Body of pancreas (tissue), 4 donors: ENCODE results near the gene SPTA1.

ENCODE experiments used
- POLR2A ChIP-seq, 3 donors: fragments of 450-650 bp; IDR thresholded peaks; one replicate each; pipeline ENCODE4 v1.6.1; 2016; ENCODE audit warnings: antibody characterized with exemption in 3 of 3, mild to moderate bottlenecking in 2 of 3
- TF ChIP-seq, protein P1 (sequence below), 7 experiments: fragments of 450-650 bp in 4 of 7; fragments of 200-600 bp in 3 of 7; sonication (generic) in 3 of 7; IDR thresholded peaks; one replicate each; pipeline ENCODE4 v1.5.1; 2016 to 2019; ENCODE audit warnings: antibody characterized with exemption in 7 of 7

DNA sequence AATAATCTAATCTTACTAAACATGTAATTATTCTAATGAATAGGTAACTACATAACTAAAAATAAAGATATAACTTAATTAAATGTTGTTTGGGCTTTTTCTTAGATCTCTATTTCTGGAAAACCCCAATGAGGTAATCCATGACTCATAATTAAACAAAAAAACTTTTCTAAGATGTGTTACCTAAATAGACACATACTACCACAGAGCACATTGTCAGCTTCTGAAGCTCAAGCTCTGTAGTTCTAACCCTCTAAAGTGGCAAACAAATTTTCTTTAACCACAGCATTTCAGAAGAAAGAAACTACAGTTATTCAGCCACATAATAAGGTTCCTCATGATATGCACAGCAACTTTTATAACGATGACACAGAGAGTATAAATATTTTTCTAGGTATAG is 29.8 kb upstream of the SPTA1 start:
- TF ChIP-seq, protein P1, sequence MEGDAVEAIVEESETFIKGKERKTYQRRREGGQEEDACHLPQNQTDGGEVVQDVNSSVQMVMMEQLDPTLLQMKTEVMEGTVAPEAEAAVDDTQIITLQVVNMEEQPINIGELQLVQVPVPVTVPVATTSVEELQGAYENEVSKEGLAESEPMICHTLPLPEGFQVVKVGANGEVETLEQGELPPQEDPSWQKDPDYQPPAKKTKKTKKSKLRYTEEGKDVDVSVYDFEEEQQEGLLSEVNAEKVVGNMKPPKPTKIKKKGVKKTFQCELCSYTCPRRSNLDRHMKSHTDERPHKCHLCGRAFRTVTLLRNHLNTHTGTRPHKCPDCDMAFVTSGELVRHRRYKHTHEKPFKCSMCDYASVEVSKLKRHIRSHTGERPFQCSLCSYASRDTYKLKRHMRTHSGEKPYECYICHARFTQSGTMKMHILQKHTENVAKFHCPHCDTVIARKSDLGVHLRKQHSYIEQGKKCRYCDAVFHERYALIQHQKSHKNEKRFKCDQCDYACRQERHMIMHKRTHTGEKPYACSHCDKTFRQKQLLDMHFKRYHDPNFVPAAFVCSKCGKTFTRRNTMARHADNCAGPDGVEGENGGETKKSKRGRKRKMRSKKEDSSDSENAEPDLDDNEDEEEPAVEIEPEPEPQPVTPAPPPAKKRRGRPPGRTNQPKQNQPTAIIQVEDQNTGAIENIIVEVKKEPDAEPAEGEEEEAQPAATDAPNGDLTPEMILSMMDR (IDR thresholded peaks at IDR 0.05): no peak
- no peak for TF ChIP-seq POLR2A (IDR thresholded peaks at IDR 0.05)
